SK-MEL-5 (cell line): ENCODE measurements around the gene DEK. TPM values are rescaled to one million over a fixed set of nuclear protein-coding genes. Genes with fewer than 3 reads are reported as not detected.
"Not testable (repeated sequence)": the region's sequence is repeated elsewhere in the genome, so short reads cannot be mapped to it uniquely, and the experiment has no call there.

ENCODE experiments used
- DNase-seq: peaks from one replicate; pipeline ENCODE4 v3.0.0-alpha.2; 2016; ENCODE audit warnings: low read depth, low spot score
- in situ Hi-C: cut with HindIII; loops from 2 replicates; pipeline ENCODE4 v1.10.0; 2016; ENCODE audit warnings: low sequenced_read_pairs, high pct_unique_total_duplicates, low pct_unique_long_range_greater_than_20kb
- total RNA-seq: library from RNA; depleted of rRNA; stranded (reverse); fragments of >200 nt; shearing (Covaris generic); gene quantifications from 2 replicates; pipeline ENCODE4 v1.2.3, GENCODE V29; 2014

The DEK gene
- total RNA-seq, 1 experiment from 2014 or later, result 141 TPM

GRCh38 chr6:18245642-18246041 lies 18.7 kb downstream of the DEK start:
- in situ Hi-C loops, result no loop called here
- DNase-seq, result no peak

DNA sequence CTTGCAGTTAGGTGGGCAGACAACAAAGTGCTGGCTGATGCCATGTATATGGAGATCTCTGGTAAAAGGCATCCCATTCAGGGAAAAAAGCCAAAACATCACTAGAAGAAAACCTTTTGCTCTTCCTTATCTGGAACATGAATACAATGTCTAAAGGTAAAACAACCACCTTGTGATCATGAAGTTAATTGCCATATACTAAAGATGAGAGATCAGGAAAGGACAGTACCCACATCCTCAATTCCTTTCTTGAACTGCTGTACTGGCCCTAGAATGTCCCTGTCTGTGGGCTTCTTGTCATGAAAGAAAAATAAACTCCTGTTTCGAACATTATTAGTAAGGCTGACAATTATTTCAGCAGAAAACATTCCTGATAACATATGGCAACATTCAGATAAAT lies 19.3 kb downstream of the DEK start:
- no peak for DNase-seq
- in situ Hi-C loops, result no loop called here

GRCh38 chr6:18244251-18244650 lies 20.1 kb downstream of the DEK start:
- in situ Hi-C loops, result no loop called here
- no peak for DNase-seq

GRCh38 chr6:18243302-18243893 lies 20.9 kb downstream of the DEK start:
- in situ Hi-C loops, result no loop called here
- DNase-seq, result no peak

- DNase-seq, result peak; percentile 64
- in situ Hi-C loops, result no loop called here
These were observed 22.1 kb downstream of the DEK start for GRCh38 chr6:18242062-18242851.

DNA sequence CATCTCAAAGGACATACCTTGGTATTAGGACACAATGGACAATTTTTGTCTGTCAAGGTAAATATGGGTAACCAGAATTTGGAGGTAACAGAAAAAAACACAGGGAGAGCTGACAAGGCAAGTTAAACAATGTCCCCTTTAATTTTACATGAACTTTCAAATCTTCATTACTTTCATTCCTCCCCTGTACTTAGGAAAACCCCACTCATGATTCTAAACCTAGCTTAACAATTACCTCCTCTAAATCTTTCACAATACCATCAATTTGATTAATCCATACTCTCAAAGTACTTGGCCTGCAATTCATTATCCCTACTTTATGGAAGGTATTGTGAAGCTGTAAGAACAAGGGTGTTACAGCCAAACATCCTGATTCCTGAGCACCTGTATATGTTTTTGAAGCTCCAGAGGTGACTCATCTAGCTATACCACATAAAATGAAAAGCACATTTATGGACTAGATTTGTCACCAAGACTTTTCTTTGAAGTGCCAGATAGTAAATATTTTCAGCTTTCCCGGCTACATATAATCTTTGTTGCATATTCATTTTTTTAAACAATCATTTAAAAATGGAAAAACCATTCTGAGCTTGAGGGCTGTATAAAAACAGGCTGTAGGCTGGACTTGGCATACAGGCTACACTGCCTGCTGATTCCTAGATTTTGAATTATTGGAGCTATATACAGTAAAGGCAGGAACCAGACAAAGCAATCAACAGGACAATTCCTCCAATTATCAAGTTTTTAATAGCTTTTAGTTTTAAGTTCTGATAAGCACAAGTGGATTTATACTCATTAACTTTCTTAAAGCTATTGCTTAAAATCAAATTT lies 22.9 kb downstream of the DEK start:
- DNase-seq, result no peak

GRCh38 chr6:18240230-18240629 lies 24.1 kb downstream of the DEK start:
- no peak for DNase-seq
- in situ Hi-C loops, result no loop called here

More for the DNA sequence above, 22.9 kb downstream of the DEK start:
- in situ Hi-C loops, result no loop called here

DNA sequence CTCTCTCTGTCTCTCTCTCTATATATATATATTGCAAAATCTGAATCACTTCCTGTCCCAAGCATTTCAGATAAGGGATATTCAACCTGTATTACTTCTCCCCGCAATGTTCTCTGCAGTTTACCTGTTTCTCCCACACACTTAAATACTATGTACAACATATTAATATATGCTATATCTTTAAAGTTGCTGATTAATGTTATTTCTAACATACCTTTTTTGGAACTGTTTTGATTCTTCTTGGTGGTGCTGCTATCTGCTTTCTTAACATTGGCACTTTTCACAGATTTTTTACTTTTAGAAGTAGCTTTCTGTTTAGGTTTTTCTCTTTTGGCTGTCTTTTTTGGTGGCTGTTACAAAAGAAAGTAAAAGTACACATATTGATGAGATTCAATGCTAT lies 27.2 kb downstream of the DEK start:
- in situ Hi-C loops, result no loop called here
- no peak for DNase-seq

DNA sequence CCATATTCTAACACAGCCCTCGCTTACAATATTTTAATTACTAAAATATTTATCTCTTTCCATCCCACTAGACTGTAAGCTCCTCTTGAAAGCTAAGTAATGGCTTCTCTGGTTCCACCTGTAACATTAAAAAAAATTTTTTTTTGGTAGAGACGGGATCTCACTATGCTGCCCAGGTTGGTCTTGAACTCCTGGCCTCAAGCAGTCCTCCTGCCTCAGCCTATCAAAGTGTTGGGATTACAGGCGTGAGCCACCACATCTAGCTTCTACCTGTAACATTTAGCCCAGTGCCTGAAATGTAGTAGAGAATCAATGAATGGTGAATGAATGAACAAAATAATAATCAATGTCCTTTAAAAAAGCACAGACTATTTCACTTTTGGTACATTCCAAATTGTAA lies 28.8 kb downstream of the DEK start:
- in situ Hi-C loops, result no loop called here

DNA sequence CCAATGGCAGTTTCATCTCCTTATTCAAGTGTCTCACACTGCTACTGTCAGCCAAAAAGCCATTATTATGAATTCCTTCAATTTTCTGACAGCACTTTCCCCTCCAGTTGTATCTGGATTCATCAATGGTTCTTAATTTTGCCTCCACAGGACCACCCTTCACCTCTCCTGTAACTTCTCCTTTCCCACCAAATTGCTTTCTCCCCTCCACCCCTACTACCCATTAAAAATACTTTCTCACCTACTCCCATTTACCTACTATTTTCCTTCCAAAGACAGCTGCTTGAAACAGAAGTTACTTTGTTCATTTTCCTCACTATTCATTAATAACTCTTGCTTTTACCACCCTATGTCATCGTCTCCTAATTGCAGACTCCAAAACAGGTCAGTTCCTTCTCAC lies 29.8 kb downstream of the DEK start:
- no peak for DNase-seq
- in situ Hi-C loops, result no loop called here

More for the DNA sequence above, 28.8 kb downstream of the DEK start:
- no peak for DNase-seq

- DNase-seq, in situ Hi-C loops: not testable (repeated sequence)
These were observed 30.6 kb downstream of the DEK start for GRCh38 chr6:18233770-18234169.

DNA sequence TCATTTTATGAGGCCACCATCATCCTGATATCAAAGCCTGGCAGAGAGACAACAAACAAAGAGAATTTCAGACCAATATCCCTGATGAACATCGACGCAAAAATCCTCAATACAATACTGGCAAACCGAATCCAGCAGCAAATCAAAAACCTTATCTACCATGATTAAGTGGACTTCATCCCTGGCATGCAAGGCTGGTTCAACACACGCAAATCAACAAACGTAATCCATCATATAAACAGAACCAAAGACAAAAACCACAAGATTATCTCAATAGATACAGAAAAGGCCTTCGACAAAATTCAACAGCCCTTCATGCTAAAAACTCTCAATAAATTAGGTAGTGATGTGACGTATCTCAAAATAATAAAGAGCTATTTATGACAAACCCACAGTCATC lies 32.5 kb downstream of the DEK start:
- in situ Hi-C loops, result not testable (repeated sequence)

DNA sequence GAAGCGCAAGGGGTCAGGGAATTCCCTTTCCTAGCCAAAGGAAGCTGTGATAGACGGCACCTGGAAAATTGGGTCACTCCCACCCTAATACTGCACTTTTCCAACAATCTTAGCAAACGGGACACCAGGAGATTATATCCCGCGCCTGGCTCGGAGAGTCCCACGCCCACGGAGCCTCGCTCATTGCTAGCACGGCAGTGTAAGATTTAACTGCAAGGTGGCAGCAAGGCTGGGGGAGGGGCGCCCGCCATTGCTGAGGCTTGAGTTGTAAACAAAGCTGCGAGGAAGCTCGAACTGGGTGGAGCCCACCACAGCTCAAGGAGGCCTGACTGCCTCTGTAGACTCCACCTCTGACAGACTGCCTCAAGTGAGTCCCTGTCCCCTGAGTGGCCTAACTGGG lies 35.7 kb downstream of the DEK start:
- in situ Hi-C loops, result loop anchor here (10.0 kb wide), 1 partner anchor 184 kb away; no protein-coding TSS in a partner anchor

More for the DNA sequence above, 32.5 kb downstream of the DEK start:
- DNase-seq, result not testable (repeated sequence)

GRCh38 chr6:18227166-18227565 lies 37.2 kb downstream of the DEK start:
- DNase-seq, result not testable (repeated sequence)
- in situ Hi-C loops, result loop anchor here (10.0 kb wide), 1 partner anchor 182 kb away; no protein-coding TSS in a partner anchor

More for the DNA sequence above, 35.7 kb downstream of the DEK start:
- DNase-seq, result not testable (repeated sequence)

- not testable (repeated sequence) for DNase-seq
- in situ Hi-C loops, result loop anchor here (10.0 kb wide), 1 partner anchor 182 kb away; no protein-coding TSS in a partner anchor
These were observed 37.8 kb downstream of the DEK start for GRCh38 chr6:18226451-18227105.

GRCh38 chr6:18221288-18221615 lies 43.1 kb downstream of the DEK start:
- DNase-seq, result no peak

GRCh38 chr6:18219591-18219990 lies 44.7 kb downstream of the DEK start:
- in situ Hi-C loops, result no loop called here
- DNase-seq, result no peak

More at GRCh38 chr6:18221288-18221615, 43.1 kb downstream of the DEK start:
- in situ Hi-C loops, result loop anchor here (10.0 kb wide), 1 partner anchor 176 kb away; no protein-coding TSS in a partner anchor

GRCh38 chr6:18218233-18218632 lies 46.1 kb downstream of the DEK start:
- in situ Hi-C loops, result no loop called here
- no peak for DNase-seq
